ENCODE data around the gene TMEM128.

GRCh38 chr4:4259484-4260100 is 11.6 kb upstream of the TMEM128 start:
- TF ChIP-seq ZNF274 (IDR thresholded peaks at IDR 0.05; ENCODE audit: low read depth, low read length) (no peak), YY1 (IDR thresholded peaks at IDR 0.05; ENCODE audit: insufficient read depth, insufficient read length) (no peak)

All from NT2/D1 (cell line).